HEK293 (cell line): ENCODE data around the gene DUSP3.
A peak's percentile ranks its signal among the peaks of the same experiment; 100 is the strongest.

ENCODE experiments used
- CTCF ChIA-PET: fragments of 350-600 bp; formaldehyde crosslinking; extraction: SDS; loops from one replicate; lab custom pipeline; 2021; ENCODE audit warnings: antibody characterized with exemption; lab: Yijun Ruan, JAX
- POLR2A ChIA-PET: fragments of 300-600 bp; formaldehyde crosslinking; extraction: SDS; loops from one replicate; lab custom pipeline; 2020; ENCODE audit warnings: antibody characterized with exemption, inconsistent platforms; lab: Yijun Ruan, JAX
- H3K27ac ChIP-seq: fragments of 200-500 bp; sonication (Bioruptor generic); 2 replicates; pipeline ENCODE4 v1.5.1; 2014; ENCODE audit warnings: low read depth, low read length, control low read depth, inconsistent platforms; ENCODE audit errors: extremely low read depth
- H3K36me3 ChIP-seq, 2 experiments: fragments of 200-500 bp in 1 of 2; sonication (Bioruptor generic) in 1 of 2; 1 replicate in 1 of 2; 2 replicates in 1 of 2; pipeline ENCODE4 v1.5.1; 2014 to 2017; ENCODE audit warnings: inconsistent platforms in 2 of 2, low read length in 2 of 2; ENCODE audit not compliant: control insufficient read depth in 2 of 2, insufficient read depth in 1 of 2
- H3K4me1 ChIP-seq: fragments of 200-500 bp; sonication (Bioruptor generic); 2 replicates; pipeline ENCODE4 v1.5.1; 2014; ENCODE audit warnings: mild to moderate bottlenecking, low read length, inconsistent platforms; ENCODE audit not compliant: control insufficient read depth, insufficient read depth
- H3K4me3 ChIP-seq: 2 replicates; pipeline ENCODE4 v1.5.1; 2011; ENCODE audit warnings: low read depth, mild to moderate bottlenecking, control low read depth, low read length, moderate library complexity
- H3K9me3 ChIP-seq: fragments of 200-500 bp; sonication (Bioruptor generic); 2 replicates; pipeline ENCODE4 v1.5.1; 2014; ENCODE audit warnings: low read depth, low read length, inconsistent platforms; ENCODE audit not compliant: control insufficient read depth, insufficient read depth
- MZF1 ChIP-seq: fragments of 450-650 bp; formaldehyde crosslinking; IDR thresholded peaks from 2 replicates; pipeline ENCODE4 v1.5.1; 2017; ENCODE audit warnings: missing biosample characterization, missing genetic modification characterization, borderline replicate concordance
- PRDM1 ChIP-seq: fragments of 450-650 bp; formaldehyde crosslinking; IDR thresholded peaks from 2 replicates; pipeline ENCODE4; 2016; ENCODE audit warnings: missing biosample characterization, missing genetic modification characterization
- SETDB1 ChIP-seq: IDR thresholded peaks from one replicate; pipeline ENCODE4 v1.6.1; 2017; ENCODE audit warnings: mild to moderate bottlenecking, low read length, moderate library complexity, mixed read lengths; ENCODE audit not compliant: insufficient read length
- SP7 ChIP-seq: fragments of 450-650 bp; formaldehyde crosslinking; IDR thresholded peaks from 2 replicates; pipeline ENCODE4 v1.5.1; 2016; ENCODE audit warnings: missing biosample characterization, missing genetic modification characterization
- WT1 ChIP-seq: fragments of 450-650 bp; formaldehyde crosslinking; IDR thresholded peaks from 2 replicates; pipeline ENCODE4 v1.5.1; 2016; ENCODE audit warnings: missing biosample characterization, missing genetic modification characterization
- YY2 ChIP-seq: fragments of 450-650 bp; formaldehyde crosslinking; IDR thresholded peaks from 2 replicates; pipeline ENCODE4 v1.5.1; 2016; ENCODE audit warnings: missing biosample characterization, missing genetic modification characterization
- ZFP3 ChIP-seq: fragments of 450-650 bp; formaldehyde crosslinking; IDR thresholded peaks from 2 replicates; pipeline ENCODE4 v1.5.1; 2016; ENCODE audit warnings: low read depth, missing biosample characterization, missing genetic modification characterization
- ZNF2 ChIP-seq: fragments of 450-650 bp; formaldehyde crosslinking; IDR thresholded peaks from 2 replicates; pipeline ENCODE4 v1.5.1; 2016; ENCODE audit warnings: missing biosample characterization, missing genetic modification characterization
- ZNF239 ChIP-seq: fragments of 450-650 bp; formaldehyde crosslinking; IDR thresholded peaks from 2 replicates; pipeline ENCODE4 v1.5.1; 2016; ENCODE audit warnings: missing biosample characterization, missing genetic modification characterization
- ZNF274 ChIP-seq, 2 experiments: fragments of 200-500 bp in 1 of 2; fragments of 450-650 bp in 1 of 2; sonication (Bioruptor generic) in 1 of 2; formaldehyde crosslinking in 1 of 2; IDR thresholded peaks; 2 replicates each; pipeline versions ENCODE4 v1.5.1 to v1.6.1; 2014 to 2016; ENCODE audit warnings: borderline replicate concordance in 1 of 2, inconsistent platforms in 1 of 2, low read length in 1 of 2, missing biosample characterization in 1 of 2, missing genetic modification characterization in 1 of 2
- ZNF311 ChIP-seq: fragments of 450-650 bp; formaldehyde crosslinking; IDR thresholded peaks from 2 replicates; pipeline ENCODE4 v1.5.1; 2017; ENCODE audit warnings: missing biosample characterization, missing genetic modification characterization, borderline replicate concordance
- ZNF335 ChIP-seq: fragments of 450-650 bp; formaldehyde crosslinking; conservative IDR thresholded peaks from 2 replicates; pipeline ENCODE4 v1.5.1; 2016; ENCODE audit warnings: missing biosample characterization, missing genetic modification characterization
- ZNF341 ChIP-seq: fragments of 450-650 bp; formaldehyde crosslinking; IDR thresholded peaks from 2 replicates; pipeline ENCODE4; 2016; ENCODE audit warnings: low read depth, missing biosample characterization, missing genetic modification characterization
- ZNF529 ChIP-seq: fragments of 450-650 bp; formaldehyde crosslinking; IDR thresholded peaks from 2 replicates; pipeline ENCODE4 v1.5.1; 2017; ENCODE audit warnings: missing genetic modification characterization, missing biosample characterization; ENCODE audit not compliant: insufficient replicate concordance
- ZNF549 ChIP-seq: fragments of 450-650 bp; IDR thresholded peaks from 2 replicates; pipeline ENCODE4 v1.5.1; 2018; ENCODE audit warnings: missing biosample characterization, missing genetic modification characterization, mild to moderate bottlenecking, inconsistent platforms, moderate library complexity
- ZNF560 ChIP-seq: fragments of 450-650 bp; formaldehyde crosslinking; IDR thresholded peaks from 2 replicates; pipeline ENCODE4 v1.5.1; 2017; ENCODE audit warnings: missing biosample characterization, missing genetic modification characterization, borderline replicate concordance
- ZNF561 ChIP-seq: fragments of 450-650 bp; IDR thresholded peaks from 2 replicates; pipeline ENCODE4 v1.5.1; 2018; ENCODE audit warnings: missing biosample characterization, missing genetic modification characterization, borderline replicate concordance
- ZNF76 ChIP-seq: fragments of 450-650 bp; formaldehyde crosslinking; IDR thresholded peaks from 2 replicates; pipeline ENCODE4; 2016; ENCODE audit warnings: low read depth, missing biosample characterization, missing genetic modification characterization, borderline replicate concordance
- ZNF768 ChIP-seq: fragments of 450-650 bp; formaldehyde crosslinking; IDR thresholded peaks from 2 replicates; pipeline ENCODE4 v1.5.1; 2018; ENCODE audit warnings: missing biosample characterization, mild to moderate bottlenecking, missing genetic modification characterization
- TF ChIP-seq, protein P1 (sequence below): fragments of 450-650 bp; formaldehyde crosslinking; IDR thresholded peaks from 2 replicates; pipeline ENCODE4 v1.5.1; 2016; ENCODE audit warnings: missing biosample characterization, missing genetic modification characterization
- TF ChIP-seq, protein P2 (sequence below): fragments of 450-650 bp; formaldehyde crosslinking; IDR thresholded peaks from 2 replicates; pipeline ENCODE4 v1.5.1; 2016; ENCODE audit warnings: missing biosample characterization, missing genetic modification characterization
- TF ChIP-seq, protein P3 (sequence below): fragments of 450-650 bp; formaldehyde crosslinking; IDR thresholded peaks from 2 replicates; pipeline ENCODE4 v1.5.1; 2016; ENCODE audit warnings: missing biosample characterization, missing genetic modification characterization, borderline replicate concordance

Gene DUSP3

DNA sequence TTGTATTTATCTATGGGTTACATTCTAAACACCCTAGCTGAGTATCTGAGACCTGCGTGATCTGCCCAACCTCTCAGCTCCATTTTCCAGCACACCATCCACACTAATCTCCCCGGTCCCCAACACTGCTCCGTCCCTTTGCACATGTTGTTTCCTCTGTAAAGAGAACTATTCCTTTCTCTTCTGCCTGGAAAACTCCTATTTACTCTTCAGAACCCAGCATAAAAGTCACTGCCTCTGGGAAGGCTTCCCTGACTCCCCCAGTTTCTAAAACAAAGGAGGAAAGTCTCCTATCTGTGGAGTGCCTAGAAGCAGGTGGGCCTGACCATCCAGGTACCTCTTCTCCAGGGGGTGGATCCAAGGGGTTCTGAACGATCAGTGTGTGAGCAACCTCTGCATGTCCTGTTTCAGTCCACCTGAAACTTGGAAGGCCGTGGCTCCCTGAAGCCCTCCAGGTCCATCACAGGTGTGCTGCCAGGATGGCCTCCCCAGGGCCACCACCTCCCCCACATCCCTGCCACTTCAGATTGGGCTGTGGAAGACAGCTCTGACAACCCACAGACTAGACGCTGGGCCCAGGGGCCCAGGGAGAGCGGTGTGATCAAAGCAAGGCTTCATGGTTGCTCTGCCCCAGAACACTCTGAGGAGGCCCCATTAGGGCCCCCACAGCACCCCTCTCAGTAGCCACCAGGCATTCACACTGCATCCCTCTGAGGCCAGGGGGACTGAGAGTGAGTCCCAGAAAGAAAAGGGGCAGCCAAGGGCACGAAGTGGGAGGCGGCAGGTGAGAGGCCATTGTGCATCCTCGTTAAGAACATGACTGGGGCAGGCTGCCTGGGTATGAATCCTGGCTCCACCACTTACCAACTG lies 33.9 kb upstream of the DUSP3 start:
- H3K4me3 ChIP-seq: no peak overlapping the region
- POLR2A ChIA-PET: no interaction called here
- no peaks in the 10 kb centered on the region for H3K4me1 ChIP-seq
- H3K9me3 ChIP-seq: no peaks in the 10 kb centered on the region
- H3K36me3 ChIP-seq: peaks cover 8 to 76% of the 10 kb centered on the region in 2 experiments
- TF ChIP-seq, protein P1, sequence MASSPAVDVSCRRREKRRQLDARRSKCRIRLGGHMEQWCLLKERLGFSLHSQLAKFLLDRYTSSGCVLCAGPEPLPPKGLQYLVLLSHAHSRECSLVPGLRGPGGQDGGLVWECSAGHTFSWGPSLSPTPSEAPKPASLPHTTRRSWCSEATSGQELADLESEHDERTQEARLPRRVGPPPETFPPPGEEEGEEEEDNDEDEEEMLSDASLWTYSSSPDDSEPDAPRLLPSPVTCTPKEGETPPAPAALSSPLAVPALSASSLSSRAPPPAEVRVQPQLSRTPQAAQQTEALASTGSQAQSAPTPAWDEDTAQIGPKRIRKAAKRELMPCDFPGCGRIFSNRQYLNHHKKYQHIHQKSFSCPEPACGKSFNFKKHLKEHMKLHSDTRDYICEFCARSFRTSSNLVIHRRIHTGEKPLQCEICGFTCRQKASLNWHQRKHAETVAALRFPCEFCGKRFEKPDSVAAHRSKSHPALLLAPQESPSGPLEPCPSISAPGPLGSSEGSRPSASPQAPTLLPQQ: no peak
- peak; percentile 75 for TF ChIP-seq ZFP3 (tag by site-specific recombination)
- TF ChIP-seq ZNF768 (tag by site-specific recombination): 0 out of 2 replicates have a peak, but pooled peaks have one; percentile 5
- TF ChIP-seq YY2: no peak
- no peak overlapping the region for H3K27ac ChIP-seq
- CTCF ChIA-PET: no interaction called here

DNA sequence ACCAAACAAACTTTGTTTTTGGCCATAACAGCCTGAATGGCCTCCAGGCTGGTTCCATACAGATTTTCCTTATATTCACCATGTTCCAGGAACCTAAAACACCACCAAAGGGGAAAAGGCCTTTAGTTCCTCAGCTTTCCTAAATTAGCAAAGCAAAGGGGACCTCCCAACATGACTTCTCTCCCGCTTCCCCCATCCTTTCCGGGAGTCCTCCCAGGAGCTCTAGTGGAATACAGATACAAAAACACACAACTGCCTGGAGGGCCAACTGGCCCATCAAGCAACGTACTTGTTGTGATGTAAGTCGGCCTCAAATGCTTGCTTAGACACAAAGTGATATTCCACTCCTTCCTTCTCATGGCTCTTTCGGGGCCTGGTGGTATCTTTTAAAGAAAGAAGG lies 32.0 kb upstream of the DUSP3 start:
- CTCF ChIA-PET: interaction anchor here (0.6 to 2.0 kb wide), 5 partner anchors 11 to 67 kb away, joined by 3 to 10 read pairs (median 3); no protein-coding TSS in a partner anchor
- H3K9me3 ChIP-seq: no peaks in the 10 kb centered on the region
- no peaks in the 10 kb centered on the region for H3K4me1 ChIP-seq
- TF ChIP-seq ZNF311 (no peak), SP7 (no peak)
- TF ChIP-seq, all 188 proteins: peak for 0
- Histone ChIP-seq H3K27ac (no peak overlapping the region), H3K36me3 (peaks cover 18 to 61% of the 10 kb centered on the region in 2 experiments), H3K4me3 (no peak overlapping the region)
- POLR2A ChIA-PET: no interaction called here

DNA sequence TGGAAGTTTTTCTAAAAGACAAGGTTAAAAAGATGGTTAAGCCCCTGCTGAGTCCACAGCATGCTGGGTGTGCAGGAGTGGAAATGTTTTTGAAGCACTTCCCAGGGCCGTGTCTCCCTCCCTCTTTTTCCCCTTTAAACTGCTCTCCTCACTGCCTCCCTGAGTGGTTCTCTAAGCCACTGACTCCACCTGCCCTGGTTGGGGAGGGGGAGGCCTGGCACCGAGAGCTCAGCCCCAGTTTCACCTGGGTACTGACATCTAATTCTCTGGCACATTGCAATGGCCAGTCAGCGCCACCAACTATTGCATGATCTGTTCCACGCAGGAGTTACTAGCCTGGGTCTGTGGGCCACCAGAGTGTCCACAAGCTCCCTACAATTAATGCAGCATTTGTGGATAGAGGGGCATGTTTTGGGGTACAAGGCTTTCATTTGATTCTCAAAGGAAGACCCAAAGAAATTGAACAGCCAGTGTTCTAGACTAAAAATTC lies 31.5 kb upstream of the DUSP3 start:
- TF ChIP-seq, protein P2, sequence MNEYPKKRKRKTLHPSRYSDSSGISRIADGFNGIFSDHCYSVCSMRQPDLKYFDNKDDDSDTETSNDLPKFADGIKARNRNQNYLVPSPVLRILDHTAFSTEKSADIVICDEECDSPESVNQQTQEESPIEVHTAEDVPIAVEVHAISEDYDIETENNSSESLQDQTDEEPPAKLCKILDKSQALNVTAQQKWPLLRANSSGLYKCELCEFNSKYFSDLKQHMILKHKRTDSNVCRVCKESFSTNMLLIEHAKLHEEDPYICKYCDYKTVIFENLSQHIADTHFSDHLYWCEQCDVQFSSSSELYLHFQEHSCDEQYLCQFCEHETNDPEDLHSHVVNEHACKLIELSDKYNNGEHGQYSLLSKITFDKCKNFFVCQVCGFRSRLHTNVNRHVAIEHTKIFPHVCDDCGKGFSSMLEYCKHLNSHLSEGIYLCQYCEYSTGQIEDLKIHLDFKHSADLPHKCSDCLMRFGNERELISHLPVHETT (tag by site-specific recombination): no peak
- no peak for TF ChIP-seq ZNF529 (tag by site-specific recombination)
- no peak for TF ChIP-seq ZNF335 (tag by site-specific recombination)
- TF ChIP-seq ZNF341 (tag by site-specific recombination): peak; percentile 27; the same call in 1 of the 2 replicates
- TF ChIP-seq, protein P3, sequence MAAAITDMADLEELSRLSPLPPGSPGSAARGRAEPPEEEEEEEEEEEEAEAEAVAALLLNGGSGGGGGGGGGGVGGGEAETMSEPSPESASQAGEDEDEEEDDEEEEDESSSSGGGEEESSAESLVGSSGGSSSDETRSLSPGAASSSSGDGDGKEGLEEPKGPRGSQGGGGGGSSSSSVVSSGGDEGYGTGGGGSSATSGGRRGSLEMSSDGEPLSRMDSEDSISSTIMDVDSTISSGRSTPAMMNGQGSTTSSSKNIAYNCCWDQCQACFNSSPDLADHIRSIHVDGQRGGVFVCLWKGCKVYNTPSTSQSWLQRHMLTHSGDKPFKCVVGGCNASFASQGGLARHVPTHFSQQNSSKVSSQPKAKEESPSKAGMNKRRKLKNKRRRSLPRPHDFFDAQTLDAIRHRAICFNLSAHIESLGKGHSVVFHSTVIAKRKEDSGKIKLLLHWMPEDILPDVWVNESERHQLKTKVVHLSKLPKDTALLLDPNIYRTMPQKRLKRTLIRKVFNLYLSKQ (tag by site-specific recombination): no peak
- TF ChIP-seq, all 188 proteins: peak for 1

DNA sequence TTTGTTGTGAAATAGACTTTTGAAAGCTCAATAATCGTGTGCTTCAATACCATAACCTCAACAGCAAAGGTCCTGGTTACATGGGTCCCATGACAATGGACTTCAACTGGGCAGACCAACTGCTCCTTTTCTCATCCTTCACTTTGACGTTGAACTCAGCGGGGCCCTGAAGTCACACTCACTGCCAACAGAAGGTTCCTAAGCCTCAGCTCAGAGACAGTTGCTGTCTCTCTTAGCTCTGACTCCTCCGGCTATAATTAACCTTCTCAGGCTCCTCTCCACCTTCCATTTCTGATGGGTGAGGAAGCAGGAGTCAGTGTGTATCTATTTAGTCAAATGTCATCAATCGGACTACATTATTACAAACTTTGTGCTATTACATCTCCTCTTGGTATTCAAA lies 30.3 kb upstream of the DUSP3 start:
- POLR2A ChIA-PET: interaction anchor here (0.6 to 1.1 kb wide), 2 partner anchors 8 to 228 kb away, joined by 3 to 8 read pairs; no protein-coding TSS in a partner anchor
- H3K27ac ChIP-seq: no peak overlapping the region
- CTCF ChIA-PET: interaction anchor here (1.1 to 1.6 kb wide), 2 partner anchors 9 to 43 kb away, joined by 3 read pairs; no protein-coding TSS in a partner anchor
- TF ChIP-seq PRDM1 (tag by site-specific recombination) (no peak), WT1 (no peak), ZNF76 (tag by site-specific recombination) (no peak), SETDB1 (no peak), ZNF2 (tag by site-specific recombination) (no peak), MZF1 (tag by site-specific recombination) (no peak), ZNF274 (IDR thresholded peaks at IDR 0.05; ENCODE audit: low read length) (no peak), ZNF274 (tag by site-specific recombination; IDR thresholded peaks at IDR 0.05; ENCODE audit: borderline replicate concordance) (no peak), ZNF560 (tag by site-specific recombination) (no peak), ZNF549 (tag by site-specific recombination) (no peak), ZNF239 (tag by site-specific recombination) (no peak), ZNF561 (tag by site-specific recombination) (no peak)

More for the DNA sequence above, 31.5 kb upstream of the DUSP3 start:
- POLR2A ChIA-PET: no interaction called here
- no peak overlapping the region for H3K4me3 ChIP-seq
- H3K36me3 ChIP-seq: peaks cover 18 to 57% of the 10 kb centered on the region in 2 experiments
- no peaks in the 10 kb centered on the region for H3K9me3 ChIP-seq
- H3K4me1 ChIP-seq: no peaks in the 10 kb centered on the region
- no peak overlapping the region for H3K27ac ChIP-seq
- CTCF ChIA-PET: interaction anchor here (0.6 to 2.0 kb wide), 6 partner anchors 16 to 68 kb away, joined by 3 to 10 read pairs (median 4); no protein-coding TSS in a partner anchor

More for the DNA sequence above, 30.3 kb upstream of the DUSP3 start:
- peaks cover 15 to 49% of the 10 kb centered on the region in 2 experiments for H3K36me3 ChIP-seq
- no peaks in the 10 kb centered on the region for H3K9me3 ChIP-seq
- H3K4me3 ChIP-seq: no peak overlapping the region
- H3K4me1 ChIP-seq: no peaks in the 10 kb centered on the region
